ACHN (cell line): ENCODE measurements around the gene EXD2.
"Not testable (repeated sequence)": the region's sequence is repeated elsewhere in the genome, so short reads cannot be mapped to it uniquely, and the experiment has no call there.

Experiments
- DNase-seq: peaks from one replicate; pipeline ENCODE4 v3.0.0-alpha.2; 2015
- in situ Hi-C: cut with HindIII; loops from 2 replicates; pipeline ENCODE4 v1.10.0; 2017; ENCODE audit warnings: low sequenced_read_pairs, low pct_ligation_motif_present, low pct_unique_long_range_greater_than_20kb

EXD2 gene

GRCh38 chr14:69183735-69184134 lies 7.6 kb upstream of the EXD2 start:
- in situ Hi-C loops = no loop called here
- no peak for DNase-seq

GRCh38 chr14:69190191-69190590 lies 1.1 kb upstream of the EXD2 start:
- in situ Hi-C loops = no loop called here
- DNase-seq = no peak

GRCh38 chr14:69193721-69194120 lies 2.4 kb downstream of the EXD2 start:
- in situ Hi-C loops = no loop called here
- DNase-seq = no peak

- in situ Hi-C loops = no loop called here
- DNase-seq = no peak
Measured at GRCh38 chr14:69199786-69200185, 8.5 kb downstream of the EXD2 start.

- in situ Hi-C loops = no loop called here
- no peak for DNase-seq
Measured at GRCh38 chr14:69204753-69205152, 13.5 kb downstream of the EXD2 start.

GRCh38 chr14:69207435-69208041 lies 16.2 kb downstream of the EXD2 start:
- no peak for DNase-seq
- in situ Hi-C loops = no loop called here

- in situ Hi-C loops = no loop called here
- no peak for DNase-seq
Measured at GRCh38 chr14:69208666-69209065, 17.4 kb downstream of the EXD2 start.

- DNase-seq = no peak
- in situ Hi-C loops = no loop called here
Measured at GRCh38 chr14:69214393-69214792, 23.1 kb downstream of the EXD2 start.

GRCh38 chr14:69217663-69218062 lies 26.4 kb downstream of the EXD2 start:
- DNase-seq, in situ Hi-C loops: not testable (repeated sequence)

GRCh38 chr14:69224946-69225345 lies 33.6 kb downstream of the EXD2 start:
- DNase-seq = no peak
- in situ Hi-C loops = no loop called here

GRCh38 chr14:69226178-69226577 lies 34.9 kb downstream of the EXD2 start:
- no peak for DNase-seq
- in situ Hi-C loops = no loop called here

GRCh38 chr14:69226736-69227135 lies 35.4 kb downstream of the EXD2 start:
- in situ Hi-C loops = no loop called here
- DNase-seq = no peak

- in situ Hi-C loops = no loop called here
Measured at GRCh38 chr14:69231486-69231885, 40.2 kb downstream of the EXD2 start.

GRCh38 chr14:69232388-69232787 lies 41.1 kb downstream of the EXD2 start:
- in situ Hi-C loops = no loop called here
- no peak for DNase-seq

More at GRCh38 chr14:69231486-69231885, 40.2 kb downstream of the EXD2 start:
- DNase-seq = no peak

GRCh38 chr14:69234106-69234505 lies 42.8 kb downstream of the EXD2 start:
- DNase-seq = no peak
- in situ Hi-C loops = no loop called here

GRCh38 chr14:69235708-69236107 lies 44.4 kb downstream of the EXD2 start:
- no peak for DNase-seq
- in situ Hi-C loops = no loop called here

GRCh38 chr14:69237142-69237541 lies 45.8 kb downstream of the EXD2 start:
- DNase-seq = no peak
- in situ Hi-C loops = no loop called here

GRCh38 chr14:69237584-69237983 lies 46.3 kb downstream of the EXD2 start:
- in situ Hi-C loops = no loop called here
- no peak for DNase-seq

- no peak for DNase-seq
- in situ Hi-C loops = no loop called here
Measured at GRCh38 chr14:69238883-69239282, 47.6 kb downstream of the EXD2 start.

- in situ Hi-C loops = no loop called here
- DNase-seq = no peak
Measured at GRCh38 chr14:69240527-69241173, 49.4 kb downstream of the EXD2 start.
